Neutrophil (primary cell): ENCODE data around the gene ZNF620.

ENCODE experiments used
- H3K27ac ChIP-seq: fragments of 200-600 bp; sonication (generic); 2 replicates; pipeline ENCODE4 v1.5.1; 2016; ENCODE audit warnings: mild to moderate bottlenecking, moderate library complexity
- H3K27me3 ChIP-seq: fragments of 200-600 bp; sonication (generic); 2 replicates; pipeline ENCODE4 v1.6.0; 2016; ENCODE audit warnings: mild to moderate bottlenecking
- H3K36me3 ChIP-seq: fragments of 200-600 bp; sonication (generic); 2 replicates; pipeline ENCODE4 v1.5.1; 2017
- H3K4me1 ChIP-seq, 2 experiments: fragments of 200-600 bp in 1 of 2; sonication (generic) in 1 of 2; 1 replicate in 1 of 2; 2 replicates in 1 of 2; pipeline versions ENCODE4 v1.5.1 to v1.6.1; 2013 to 2016; ENCODE audit warnings: low read depth in 1 of 2, low read length in 1 of 2, mild to moderate bottlenecking in 1 of 2, moderate library complexity in 1 of 2; ENCODE audit not compliant: control insufficient read depth in 1 of 2, insufficient read depth in 1 of 2
- H3K4me3 ChIP-seq, 2 experiments: fragments of 200-600 bp in 1 of 2; sonication (generic) in 1 of 2; 1 replicate in 1 of 2; 2 replicates in 1 of 2; pipeline ENCODE4 v1.5.1; 2013 to 2016; ENCODE audit warnings: low read depth in 1 of 2, low read length in 1 of 2, mild to moderate bottlenecking in 1 of 2, moderate library complexity in 1 of 2
- H3K9me3 ChIP-seq: fragments of 200-600 bp; sonication (generic); 2 replicates; pipeline ENCODE4 v1.5.1; 2016
- TF ChIP-seq, protein P1 (sequence below): fragments of 200-600 bp; sonication (generic); IDR thresholded peaks from 2 replicates; pipeline ENCODE4 v1.5.1; 2016; ENCODE audit warnings: antibody characterized with exemption

ZNF620 gene

DNA sequence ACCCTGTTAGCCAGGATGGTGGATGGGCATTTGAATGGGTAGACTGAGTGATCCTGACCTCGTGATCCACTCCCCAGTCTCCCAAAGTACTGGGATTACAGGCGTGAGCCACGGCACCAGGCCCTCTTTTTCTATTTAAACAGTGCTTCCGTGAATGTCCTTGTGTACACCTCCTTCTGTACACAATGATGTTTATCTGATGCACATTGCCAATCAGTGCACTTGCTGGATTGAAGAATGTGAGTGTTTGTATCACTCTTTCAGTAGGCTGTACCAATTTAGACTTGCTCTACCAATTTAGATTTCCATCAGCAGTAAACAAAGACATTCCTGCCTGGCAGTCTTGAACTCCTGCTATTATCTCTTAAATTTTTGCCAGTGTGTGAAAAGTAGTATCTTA, 37.8 kb upstream of the ZNF620 start:
- Histone ChIP-seq H3K4me1 (no peaks in the 10 kb centered on the region), H3K9me3 (no peaks in the 10 kb centered on the region), H3K27ac (no peak overlapping the region), H3K27me3 (no peaks in the 10 kb centered on the region), H3K4me3 (no peak overlapping the region), H3K36me3 (peaks cover 18% of the 10 kb centered on the region)
- TF ChIP-seq, protein P1, sequence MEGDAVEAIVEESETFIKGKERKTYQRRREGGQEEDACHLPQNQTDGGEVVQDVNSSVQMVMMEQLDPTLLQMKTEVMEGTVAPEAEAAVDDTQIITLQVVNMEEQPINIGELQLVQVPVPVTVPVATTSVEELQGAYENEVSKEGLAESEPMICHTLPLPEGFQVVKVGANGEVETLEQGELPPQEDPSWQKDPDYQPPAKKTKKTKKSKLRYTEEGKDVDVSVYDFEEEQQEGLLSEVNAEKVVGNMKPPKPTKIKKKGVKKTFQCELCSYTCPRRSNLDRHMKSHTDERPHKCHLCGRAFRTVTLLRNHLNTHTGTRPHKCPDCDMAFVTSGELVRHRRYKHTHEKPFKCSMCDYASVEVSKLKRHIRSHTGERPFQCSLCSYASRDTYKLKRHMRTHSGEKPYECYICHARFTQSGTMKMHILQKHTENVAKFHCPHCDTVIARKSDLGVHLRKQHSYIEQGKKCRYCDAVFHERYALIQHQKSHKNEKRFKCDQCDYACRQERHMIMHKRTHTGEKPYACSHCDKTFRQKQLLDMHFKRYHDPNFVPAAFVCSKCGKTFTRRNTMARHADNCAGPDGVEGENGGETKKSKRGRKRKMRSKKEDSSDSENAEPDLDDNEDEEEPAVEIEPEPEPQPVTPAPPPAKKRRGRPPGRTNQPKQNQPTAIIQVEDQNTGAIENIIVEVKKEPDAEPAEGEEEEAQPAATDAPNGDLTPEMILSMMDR: no peak

DNA sequence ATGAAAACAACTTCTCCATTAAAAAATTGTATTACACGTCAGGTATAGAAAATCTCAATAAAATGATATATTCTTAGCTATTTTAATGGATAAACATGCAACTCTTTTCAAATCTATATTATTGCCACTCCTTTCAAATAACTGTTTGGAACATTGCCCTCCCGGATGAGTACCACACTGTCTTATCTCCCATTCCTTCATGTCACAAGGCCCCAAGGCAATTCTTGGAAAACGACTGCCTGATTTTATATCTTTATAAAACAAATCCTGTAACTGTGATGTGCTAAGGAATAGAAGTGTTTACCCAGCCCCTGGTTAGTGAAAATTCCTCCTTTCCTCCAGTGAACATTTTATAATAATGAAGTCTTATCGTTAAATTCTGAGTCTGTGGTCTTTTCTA, 35.1 kb upstream of the ZNF620 start:
- TF ChIP-seq, protein P1: no peak
- Histone ChIP-seq H3K4me3 (no peak overlapping the region), H3K4me1 (no peaks in the 10 kb centered on the region), H3K36me3 (no peaks in the 10 kb centered on the region), H3K27ac (no peak overlapping the region), H3K9me3 (no peaks in the 10 kb centered on the region), H3K27me3 (no peaks in the 10 kb centered on the region)

DNA sequence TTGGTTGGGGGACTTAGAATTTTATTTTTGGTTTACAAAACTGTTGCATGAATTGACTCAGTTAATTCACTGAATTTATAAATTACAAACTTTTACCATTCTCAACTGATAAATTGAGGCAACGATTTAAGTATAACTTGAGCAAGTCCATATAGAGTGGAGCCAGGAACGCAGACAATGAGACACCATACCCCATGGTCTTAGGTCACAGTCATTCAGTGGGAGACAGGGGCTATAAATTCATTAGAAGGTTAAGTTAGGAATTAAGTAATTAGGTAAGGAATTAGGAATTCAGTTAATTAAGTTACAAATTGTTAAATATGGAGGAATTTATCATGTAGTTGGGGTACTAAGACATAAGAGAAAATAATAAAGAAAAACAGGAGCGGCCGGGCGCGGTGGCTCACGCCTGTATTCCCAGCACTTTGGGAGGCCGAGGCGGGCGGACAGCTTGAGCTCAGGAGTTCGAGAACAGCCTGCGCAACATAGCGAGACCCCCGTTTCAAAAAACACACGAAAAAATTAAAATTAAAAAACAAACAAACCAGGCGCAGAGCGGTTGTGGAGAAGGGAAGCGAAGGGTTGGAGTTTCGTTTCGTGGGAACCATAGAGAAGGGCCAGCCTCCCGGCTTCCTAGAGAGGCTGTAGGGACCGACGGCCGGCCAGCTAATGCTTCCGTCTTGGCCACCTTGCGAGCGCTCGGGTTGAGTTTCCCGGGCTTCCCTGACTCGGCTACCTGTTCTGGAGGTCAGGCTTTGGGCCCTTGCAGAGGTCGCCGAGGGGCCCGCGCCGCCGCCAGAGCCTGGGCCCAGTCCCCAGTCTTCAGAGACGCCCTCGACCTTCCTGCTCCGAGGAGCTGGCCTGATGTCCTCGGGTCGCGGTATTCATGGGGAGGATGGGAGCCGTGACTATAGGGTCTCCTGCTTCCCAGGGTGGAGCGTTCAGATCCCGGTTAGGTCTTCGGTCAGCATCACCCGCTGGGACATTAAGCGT, 29.1 kb upstream of the ZNF620 start, which contains the start of gene ZNF619:
Gene ZNF619 (plus strand): TSS at position 645 of the 993 bp plus-strand sequence. CDS start 858 bp downstream, outside the sequence.
- TF ChIP-seq, protein P1: no peak
- Histone ChIP-seq H3K4me1 (peaks cover 10 to 13% of the 10 kb centered on the region in 2 experiments), H3K9me3 (no peaks in the 10 kb centered on the region), H3K4me3 (peak within 1 kb of the TSS; percentile 63 to 83), H3K27ac (peak within 1 kb of the TSS; percentile 68), H3K36me3 (peaks cover 26% of the 10 kb centered on the region), H3K27me3 (no peaks in the 10 kb centered on the region)

DNA sequence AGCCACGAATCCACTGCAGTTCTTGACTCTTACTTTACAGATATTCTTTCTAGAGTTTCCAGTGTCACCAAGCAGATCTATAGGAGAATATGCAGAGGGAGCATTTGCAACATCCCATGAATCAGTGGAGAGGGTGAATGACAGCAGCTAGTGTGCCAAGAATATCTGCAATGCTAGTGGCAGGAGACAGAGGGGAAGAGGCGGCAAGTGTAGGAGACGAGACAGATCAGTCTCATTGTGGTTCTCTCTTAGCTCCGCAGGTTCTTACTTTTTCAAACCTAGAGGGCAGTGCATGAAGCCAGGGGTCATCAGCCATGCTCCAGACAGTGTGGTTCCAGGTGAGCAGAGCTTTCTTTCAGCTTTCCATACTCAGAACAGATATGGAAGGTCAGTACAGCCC, 28.2 kb upstream of the ZNF620 start:
- peaks cover 35% of the 10 kb centered on the region for H3K36me3 ChIP-seq
- no peaks in the 10 kb centered on the region for H3K27me3 ChIP-seq
- no peak overlapping the region for H3K27ac ChIP-seq
- peaks cover 10 to 13% of the 10 kb centered on the region in 2 experiments for H3K4me1 ChIP-seq
- peak overlapping the region; percentile 63 to 83 for H3K4me3 ChIP-seq
- TF ChIP-seq, protein P1: no peak
- H3K9me3 ChIP-seq: no peaks in the 10 kb centered on the region

DNA sequence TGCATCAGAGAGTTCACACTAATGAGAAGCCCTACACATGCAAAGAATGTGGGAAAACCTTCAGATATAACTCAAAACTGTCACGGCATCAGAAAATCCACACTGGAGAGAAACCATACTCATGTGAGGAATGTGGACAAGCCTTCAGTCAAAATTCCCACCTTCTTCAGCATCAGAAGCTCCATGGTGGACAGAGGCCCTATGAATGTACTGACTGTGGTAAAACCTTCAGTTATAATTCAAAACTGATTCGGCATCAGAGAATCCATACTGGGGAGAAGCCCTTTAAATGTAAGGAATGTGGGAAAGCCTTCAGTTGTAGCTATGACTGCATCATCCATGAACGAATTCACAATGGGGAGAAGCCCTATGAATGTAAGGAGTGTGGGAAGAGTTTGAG, 18.7 kb upstream of the ZNF620 start:
- H3K9me3 ChIP-seq: no peaks in the 10 kb centered on the region
- H3K27me3 ChIP-seq: no peaks in the 10 kb centered on the region
- no peak overlapping the region for H3K27ac ChIP-seq
- peaks cover 55% of the 10 kb centered on the region for H3K36me3 ChIP-seq
- H3K4me1 ChIP-seq: no peaks in the 10 kb centered on the region
- no peak overlapping the region for H3K4me3 ChIP-seq
- TF ChIP-seq, protein P1: no peak
